ENCODE data around the gene THOC3.
"Not testable (repeated sequence)": the region's sequence is repeated elsewhere in the genome, so short reads cannot be mapped to it uniquely, and the experiment has no call there.

The THOC3 gene, protein sequence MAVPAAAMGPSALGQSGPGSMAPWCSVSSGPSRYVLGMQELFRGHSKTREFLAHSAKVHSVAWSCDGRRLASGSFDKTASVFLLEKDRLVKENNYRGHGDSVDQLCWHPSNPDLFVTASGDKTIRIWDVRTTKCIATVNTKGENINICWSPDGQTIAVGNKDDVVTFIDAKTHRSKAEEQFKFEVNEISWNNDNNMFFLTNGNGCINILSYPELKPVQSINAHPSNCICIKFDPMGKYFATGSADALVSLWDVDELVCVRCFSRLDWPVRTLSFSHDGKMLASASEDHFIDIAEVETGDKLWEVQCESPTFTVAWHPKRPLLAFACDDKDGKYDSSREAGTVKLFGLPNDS

DNA sequence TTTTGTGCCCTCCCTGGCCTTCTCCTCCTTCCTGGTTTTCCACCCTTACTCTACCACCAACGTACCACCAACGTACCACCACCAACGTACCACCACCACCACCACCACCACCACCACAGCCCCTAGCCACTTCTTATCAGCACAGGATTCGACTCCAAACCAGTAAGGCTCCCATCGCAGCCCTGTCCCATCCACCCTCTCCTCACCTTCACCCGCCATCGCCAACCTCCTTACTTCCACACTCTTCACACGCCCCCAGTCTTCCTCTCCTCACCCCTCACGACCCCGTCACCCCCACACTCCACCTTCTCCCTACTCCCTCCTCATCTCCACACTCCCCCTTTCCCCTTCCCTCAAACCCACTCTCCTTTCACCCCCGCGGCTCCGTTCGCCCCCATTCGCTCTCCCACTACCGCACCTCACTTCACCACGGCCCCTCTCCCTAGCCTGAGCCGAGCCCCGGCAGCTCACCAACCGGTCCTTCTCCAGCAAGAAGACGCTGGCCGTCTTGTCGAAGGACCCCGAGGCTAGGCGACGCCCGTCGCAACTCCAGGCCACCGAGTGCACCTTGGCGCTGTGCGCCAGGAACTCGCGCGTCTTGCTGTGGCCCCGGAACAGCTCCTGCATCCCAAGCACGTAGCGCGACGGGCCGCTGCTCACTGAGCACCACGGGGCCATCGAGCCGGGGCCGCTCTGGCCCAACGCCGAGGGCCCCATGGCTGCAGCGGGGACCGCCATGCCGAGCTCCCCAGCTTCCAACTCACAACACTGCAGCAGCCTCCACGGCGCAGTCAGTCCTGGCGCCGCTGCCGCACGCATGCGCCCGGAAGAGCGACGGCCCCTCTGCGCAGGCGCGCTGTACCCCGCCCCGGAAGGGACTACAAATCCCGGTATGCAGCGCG lies at the start of gene THOC3:
Gene THOC3, minus strand, starts transcription at position 845 of the 902 bp plus-strand sequence. Its CDS starts 107 bp downstream, at position 738.
- DNase-seq = not testable (repeated sequence)

DNA sequence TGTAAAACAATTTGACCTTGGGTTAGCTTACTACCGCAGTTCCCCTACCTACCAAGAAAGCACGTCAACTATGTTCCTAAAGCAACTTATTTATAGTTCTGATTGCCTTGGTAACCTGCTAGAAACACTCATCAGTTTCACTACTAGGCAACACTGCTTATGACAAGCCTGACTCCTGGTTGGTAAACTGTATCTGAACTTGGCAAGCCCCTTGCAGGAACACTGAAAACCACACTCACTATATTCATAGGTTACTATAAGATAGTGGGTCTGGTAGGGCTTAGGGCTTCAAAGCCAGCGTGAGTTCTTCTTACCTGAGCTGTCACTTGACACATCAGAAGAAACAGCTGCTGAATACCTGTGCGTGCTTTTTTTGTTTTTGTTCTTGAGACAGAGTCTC lies 49.2 kb upstream of the THOC3 start:
- not testable (repeated sequence) for DNase-seq

DNA sequence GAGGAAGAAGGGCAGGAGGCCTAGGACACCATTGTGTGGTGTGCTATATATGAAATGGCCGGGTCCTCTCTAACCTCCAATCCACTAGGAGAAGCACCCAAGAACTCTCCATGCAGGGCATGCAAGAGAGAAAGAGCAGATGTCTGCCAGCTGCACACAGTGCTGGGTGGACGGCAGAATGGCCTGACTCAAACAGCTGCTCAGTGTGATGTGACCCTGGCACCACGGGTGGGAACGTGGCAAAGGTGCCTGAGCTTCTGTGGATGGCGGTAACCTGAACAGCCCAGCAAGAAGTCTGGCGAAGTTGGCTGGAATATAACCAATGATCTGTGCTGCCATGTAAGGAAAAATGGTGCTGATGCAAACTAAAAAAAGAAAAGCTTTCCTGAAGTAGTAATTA lies 46.2 kb upstream of the THOC3 start:
- DNase-seq = not testable (repeated sequence)

DNA sequence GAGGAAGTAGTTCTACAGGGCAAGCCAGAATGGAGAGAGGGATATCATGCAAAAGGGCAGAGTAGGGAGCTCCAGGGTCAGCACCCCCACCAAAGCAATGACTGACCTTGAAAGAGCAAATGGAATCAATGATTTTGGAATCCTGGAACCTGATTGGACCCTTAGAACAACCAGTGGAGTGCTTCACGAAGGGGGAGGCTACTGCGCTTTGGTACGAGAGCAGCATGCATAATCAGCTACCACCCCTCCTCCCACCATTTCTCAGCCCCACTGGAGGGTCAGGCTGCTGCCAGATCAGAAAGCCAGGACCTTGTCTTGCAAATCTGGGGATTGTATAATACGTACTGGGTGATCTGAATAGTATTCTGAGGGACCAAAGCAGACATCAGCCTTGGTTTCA lies 43.0 kb upstream of the THOC3 start:
- not testable (repeated sequence) for DNase-seq

DNA sequence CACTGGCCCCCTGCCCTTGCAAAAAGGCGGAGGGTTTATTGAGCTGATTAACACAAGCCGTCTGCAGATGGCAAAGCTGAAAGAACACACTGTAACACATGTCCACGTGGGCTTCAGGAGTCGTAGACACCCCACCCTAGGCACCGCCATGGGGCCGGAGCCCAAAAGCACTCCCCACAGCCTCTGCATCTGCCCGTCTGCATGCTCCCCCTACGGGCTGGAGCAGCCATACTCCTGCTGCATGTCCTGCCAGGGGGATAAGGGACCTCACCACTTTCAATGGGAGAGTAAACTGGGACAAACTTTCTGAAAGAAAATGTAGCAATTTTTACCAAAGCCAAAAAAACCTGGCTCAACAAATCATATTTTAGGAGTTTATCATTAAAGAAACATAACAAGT lies 42.1 kb upstream of the THOC3 start:
- not testable (repeated sequence) for DNase-seq

DNA sequence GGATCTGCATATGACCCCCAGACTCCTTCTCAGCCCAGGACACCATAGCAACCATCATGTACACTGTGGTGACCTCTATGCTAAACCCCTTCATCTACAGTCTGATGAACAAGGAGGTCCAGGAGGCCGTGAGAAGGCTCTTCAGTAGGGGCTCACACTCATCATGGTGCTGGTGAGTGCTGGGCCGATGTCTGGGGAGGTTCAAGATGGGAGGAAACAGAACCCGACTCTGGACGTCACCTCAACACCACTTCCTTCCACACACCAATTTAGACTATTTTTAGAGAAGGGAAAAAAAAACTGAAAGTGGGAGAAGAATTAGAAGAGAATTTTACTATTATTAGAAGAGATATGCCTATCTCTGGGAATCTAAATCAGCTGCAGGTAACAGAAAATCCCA lies 39.1 kb upstream of the THOC3 start:
- DNase-seq = not testable (repeated sequence)

DNA sequence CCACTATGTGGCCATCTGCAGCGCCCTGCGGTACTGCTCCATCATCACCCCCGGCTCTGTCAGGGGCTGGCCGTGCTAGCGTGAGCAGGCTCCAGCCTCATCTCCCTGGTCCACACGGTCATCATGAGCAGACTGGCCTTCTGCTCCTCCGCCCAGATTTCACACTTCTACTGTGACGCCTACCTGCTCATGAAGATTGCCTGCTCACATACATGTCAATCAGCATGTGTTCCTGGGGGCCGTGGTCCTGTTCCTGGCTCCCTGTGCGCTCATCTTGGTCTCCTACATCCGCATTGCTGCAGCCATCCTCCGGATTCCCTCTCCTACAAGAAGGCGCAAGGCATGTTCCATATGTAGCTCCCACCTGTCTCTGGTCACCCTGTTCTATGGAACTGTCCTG lies 38.7 kb upstream of the THOC3 start:
- not testable (repeated sequence) for DNase-seq

DNA sequence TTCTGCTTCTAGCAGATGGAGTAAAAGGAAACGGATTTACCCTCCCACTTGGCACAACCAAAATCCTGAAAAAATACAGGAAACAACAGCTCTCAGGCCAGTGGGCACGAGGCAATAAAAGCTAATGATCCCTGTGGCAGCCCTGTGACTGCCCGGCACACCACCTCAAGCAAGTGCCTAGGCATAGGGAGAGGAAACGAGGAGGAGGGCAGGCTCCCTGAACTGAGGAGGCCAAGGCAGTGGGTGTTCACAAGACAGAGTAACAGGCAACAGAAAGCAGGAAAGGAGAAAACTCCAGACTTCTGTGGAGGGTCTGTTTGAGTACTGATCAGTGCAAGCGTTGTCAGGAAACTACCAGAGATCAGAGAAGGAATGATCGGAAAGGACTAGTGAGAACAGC lies 29.9 kb upstream of the THOC3 start:
- DNase-seq = not testable (repeated sequence)

DNA sequence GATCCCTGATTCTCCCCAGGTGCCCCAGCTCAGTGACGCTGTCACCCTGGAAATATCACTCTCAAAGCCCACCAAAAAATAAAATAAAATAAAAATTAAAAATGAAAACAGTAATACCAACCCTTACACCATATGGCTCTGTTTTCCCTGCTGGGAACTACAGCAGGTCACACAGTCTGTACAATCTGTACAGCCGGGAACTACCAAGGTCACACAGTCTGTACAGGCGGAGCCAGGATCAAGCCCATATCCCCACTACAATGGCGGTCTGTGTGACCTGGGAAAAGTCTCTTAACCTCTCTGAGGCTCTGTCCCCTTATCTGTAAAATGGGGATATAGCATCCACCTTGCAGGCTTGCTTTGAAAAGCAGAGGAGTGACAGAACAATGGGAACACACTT lies 29.4 kb upstream of the THOC3 start:
- not testable (repeated sequence) for DNase-seq

DNA sequence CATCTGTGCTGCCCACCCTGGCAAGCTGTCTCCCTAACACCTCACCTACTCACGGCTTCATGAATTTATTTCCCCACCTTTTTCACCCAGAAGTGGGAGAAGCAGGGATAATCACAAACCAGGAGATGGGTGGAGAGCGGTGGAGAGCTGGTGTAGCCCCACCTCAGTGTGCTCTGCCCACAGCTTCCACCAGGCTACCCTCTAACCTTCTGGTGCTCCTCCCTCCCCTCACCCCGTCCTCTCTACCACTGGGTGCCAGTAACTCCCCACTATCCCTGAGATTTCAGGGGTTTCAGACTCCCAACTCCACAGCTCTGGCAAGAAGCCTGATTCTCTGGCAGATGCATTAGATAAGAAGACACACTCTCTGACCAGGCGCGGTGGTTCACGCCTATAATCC lies 28.7 kb upstream of the THOC3 start:
- DNase-seq = not testable (repeated sequence)

DNA sequence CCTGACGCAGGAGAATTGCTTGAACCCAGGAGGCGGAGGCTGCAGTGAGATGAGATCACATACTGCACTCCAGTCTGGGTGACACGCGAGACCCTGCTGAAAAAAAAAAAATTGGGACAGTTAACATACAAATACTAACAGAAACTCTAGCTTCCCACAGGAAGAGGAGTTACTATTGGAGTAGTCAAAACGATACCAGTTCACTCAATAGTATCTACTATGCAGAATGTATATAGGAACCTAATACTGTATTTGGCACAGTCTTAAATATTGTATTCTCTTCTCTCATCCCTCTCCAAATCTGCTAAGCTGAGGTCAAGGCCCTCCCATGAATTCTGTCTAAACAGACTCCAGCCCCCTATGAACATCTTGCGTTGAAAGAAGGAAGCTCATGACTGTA lies 27.4 kb upstream of the THOC3 start:
- DNase-seq = not testable (repeated sequence)

DNA sequence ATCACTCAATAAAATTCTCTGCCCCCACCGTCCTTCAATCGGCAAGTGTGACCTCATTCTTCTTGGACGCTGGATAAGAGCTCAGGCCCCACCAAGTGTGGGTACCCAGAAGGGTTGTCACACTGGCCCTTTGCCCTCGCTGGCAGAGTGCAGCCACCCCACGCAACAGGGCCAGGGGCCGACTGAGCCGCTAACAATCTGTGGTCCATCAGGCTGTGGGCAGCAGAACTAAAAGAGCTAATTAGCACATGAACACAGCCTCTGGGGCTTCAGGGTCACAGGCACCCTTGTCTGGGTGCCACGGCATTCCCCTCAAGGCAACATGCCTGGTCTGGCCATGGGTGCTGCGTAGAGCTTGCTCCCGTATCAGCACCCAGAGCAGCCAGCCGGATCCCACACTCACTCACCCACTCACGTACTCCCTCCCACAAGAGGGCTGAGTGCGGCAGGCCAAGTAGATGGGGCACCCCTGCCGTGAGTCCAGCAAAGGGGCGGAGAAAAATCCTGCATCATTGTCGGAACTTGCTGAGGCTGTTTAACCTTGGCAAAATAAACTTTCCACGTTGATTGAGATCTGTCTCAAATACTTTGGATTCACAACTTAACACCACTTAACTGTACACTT lies 11.4 kb upstream of the THOC3 start:
- DNase-seq = not testable (repeated sequence)

DNA sequence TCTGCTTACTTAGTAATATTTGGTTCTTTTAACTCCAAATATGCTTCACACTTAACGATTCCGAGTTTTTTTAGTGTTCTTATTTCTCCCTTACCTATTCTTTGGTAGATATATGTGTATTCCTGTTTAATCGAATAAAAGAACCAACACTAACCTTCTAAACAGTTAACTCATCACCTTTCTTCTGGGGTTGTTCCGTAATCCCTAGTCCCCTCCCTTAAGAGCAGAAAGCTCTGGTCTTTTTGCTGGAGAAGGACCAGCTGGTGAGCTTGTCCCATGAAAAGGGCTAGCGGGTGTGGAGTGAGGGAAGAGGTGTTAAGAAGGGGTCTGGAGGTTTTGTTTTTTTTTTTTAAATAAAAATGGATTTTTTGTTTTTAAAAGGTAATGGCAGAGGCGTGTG lies 266 bp upstream of the THOC3 start:
- not testable (repeated sequence) for DNase-seq

DNA sequence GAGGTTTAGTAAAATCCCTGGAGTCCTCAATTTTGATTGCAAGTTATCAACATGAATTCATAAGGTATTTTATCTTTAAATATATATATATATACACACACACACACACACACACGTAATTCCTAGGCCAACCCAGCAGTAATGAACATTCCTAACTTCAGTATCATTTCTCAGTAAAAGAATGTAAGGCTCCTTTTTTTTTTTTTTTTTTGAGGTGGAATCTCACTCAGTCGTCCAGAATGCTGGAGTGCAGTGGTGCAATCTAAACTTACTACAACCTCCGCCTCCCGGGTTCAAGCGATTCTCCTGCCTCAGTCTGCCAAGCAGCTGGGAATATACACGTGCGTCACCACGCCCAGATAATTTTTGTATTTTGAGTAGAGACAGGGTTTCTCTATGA lies 5.8 kb downstream of the THOC3 start:
- DNase-seq = not testable (repeated sequence)

DNA sequence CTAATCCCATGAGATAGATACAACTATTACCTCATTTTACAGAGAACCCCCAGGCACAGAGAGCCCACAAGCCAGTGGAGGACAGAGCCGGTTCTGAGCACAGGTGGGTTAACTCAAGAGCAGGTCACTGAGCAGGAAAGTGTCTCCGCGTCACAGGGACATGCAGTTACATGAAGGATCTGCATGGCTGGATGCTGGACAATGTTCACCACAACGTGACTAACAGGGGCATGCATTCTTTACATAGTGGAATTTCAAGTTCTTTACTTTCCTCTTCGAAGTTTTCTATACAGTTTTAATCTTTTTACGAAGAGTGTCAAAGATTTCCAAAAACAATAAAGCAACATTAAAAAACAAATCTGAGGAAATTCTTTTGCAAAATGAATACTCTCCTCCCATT lies 7.9 kb downstream of the THOC3 start:
- DNase-seq = not testable (repeated sequence)

DNA sequence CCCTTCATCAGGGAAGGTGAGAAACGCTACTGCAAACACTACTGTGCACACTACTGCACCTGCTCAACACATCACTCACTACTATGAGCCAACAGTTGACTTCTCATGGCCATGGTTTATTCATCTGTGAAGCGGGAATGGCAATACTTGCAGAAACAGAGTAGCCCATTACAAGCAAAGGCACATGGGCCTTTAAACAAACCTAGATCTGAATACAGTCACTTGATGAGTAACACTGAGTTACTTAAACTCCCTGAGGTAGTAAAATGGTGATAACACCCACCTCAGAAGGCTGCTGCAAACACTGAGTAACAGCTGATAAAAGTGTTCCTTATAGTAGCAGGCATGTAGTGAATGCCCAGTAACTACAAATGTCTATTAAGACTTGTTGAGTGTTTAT lies 9.6 kb downstream of the THOC3 start:
- DNase-seq = not testable (repeated sequence)

DNA sequence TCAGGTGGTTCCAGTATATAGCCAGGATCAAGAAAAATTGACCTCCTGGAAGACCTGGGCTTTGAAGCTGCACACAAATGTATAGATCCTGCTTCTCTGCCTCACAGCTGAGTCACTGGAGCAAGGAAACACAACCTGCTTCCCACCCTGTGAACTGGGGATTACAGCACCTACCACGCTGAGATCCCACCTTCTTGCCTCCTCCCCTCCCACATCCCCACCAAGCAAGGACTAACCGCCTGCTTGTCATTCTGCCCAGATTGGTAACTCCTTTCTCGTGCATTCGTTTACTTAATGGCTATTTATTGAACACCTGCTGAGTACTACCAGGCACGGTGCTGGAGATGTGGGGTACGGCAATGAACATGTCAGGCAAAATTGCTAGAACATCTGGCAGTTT lies 14.0 kb downstream of the THOC3 start:
- not testable (repeated sequence) for DNase-seq

DNA sequence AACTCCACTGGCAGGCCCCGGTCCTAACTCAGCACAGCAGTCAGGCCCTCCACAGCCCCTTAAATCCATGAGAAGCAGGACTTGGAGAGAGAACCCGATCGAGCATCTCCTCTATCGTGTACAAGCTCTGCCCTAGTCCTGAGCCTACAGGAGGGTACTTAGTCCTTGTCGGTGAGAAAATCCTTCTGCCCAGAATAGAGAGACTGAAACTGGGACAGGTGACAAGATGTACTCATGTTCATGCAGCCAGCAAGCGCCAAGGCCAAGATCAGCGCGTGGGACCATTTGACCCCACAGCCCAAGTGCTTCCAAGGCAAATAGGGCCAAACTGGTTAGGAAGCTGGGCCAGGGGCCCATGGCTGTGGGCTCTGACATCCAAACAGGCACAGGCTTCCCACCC lies 15.3 kb downstream of the THOC3 start:
- not testable (repeated sequence) for DNase-seq

DNA sequence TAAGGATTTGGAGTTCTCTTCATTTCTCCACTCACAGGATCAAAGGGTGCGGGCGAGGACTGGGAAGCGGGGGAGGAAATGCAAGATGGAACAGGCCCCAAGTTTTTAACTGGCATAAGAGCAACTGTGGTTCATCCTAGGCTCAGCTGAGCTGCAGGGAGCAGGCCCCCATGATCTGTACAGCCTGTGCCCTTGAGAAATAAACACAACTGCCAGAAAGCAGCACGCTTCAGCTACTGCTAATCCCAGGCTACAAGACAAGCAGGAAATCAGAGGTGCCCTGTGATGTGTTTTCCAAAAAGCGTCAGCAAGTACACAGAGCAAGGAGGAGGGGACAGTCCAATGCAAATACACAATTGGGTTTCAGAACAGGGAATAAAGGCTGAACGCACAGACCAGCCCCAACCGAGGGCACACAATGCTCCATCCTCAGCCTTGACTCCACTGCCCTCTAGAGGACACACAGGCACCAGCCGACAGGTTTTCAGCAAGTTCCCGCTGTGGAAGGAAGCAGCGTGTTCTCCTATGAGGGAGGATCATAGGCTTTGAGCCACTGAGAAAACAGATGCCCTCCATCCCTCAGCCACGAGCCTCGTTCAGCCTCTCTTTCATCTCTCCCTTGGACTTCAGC lies 16.7 kb downstream of the THOC3 start:
- not testable (repeated sequence) for DNase-seq

DNA sequence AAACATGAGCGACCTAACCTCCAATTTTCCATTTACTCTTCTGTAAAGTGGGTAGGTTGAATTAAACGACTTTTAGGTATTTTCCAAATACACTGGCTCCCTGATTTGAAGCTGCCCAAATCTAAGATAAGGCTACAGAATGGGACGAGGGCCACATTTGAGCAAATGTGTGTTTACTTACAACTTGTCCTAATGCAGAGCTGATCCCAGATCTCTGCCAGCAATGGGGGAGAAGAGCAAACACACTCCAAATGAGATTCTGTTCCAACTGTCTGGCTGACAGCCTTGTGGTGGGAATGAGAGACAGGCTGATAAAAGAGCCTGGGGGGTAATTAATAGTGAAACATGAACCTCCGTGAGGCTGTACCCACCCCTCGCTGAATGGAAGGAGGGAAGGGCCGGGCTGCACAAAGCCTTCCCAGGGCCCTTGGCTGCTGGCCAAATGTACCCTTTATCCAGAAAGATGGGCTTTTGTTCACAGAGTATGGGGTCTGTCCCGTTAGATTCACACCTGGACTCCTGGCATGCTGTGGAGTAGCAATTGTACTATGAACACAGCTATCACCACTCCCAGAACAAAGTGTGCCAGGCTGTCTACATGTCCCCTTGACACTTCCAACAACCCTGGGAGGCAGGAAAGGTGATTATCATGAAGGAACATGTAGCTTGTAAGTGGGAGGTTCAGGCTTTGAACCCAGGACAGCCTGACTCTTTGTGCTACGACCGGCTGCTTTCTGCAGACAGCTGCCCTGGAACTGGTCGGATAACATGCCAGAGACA lies 19.6 kb downstream of the THOC3 start:
- not testable (repeated sequence) for DNase-seq

DNA sequence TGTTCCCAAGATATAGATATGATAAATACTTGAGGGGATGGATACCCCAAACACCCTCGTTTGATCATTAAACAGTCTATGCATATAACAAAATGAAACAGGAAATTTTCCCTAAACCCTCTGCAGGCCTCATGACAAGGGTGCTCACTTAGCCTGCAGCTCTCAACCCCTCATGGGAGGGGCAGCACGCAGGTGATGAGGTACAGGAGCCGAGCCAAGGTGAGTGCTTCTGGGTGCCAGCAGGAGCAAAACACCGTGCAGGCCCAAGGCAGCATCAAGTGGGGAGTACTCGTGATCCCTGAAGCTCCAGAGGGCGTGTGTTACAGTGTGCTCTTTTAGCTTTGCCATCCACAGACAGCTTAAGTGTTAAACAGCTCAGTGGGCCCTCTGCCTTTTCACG lies 24.9 kb downstream of the THOC3 start:
- DNase-seq = not testable (repeated sequence)

DNA sequence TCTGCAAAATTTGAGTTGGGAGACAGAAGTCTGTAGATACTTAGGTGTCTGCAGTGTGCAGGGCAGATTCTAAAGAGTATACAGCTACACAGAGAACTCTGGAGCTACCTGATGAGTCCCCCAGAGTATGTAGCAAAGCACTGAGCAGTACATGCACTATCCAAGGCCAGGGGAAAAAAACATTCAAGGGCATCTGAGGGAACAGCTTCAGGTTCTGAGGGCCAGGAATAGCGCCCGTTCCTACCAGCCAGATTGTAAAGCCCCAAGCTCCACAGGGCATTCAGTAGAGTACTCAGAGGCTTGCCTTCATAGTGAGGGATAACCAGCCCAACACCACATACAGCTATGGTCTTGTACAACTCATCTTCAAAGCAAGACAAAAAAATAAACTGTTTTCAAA lies 27.5 kb downstream of the THOC3 start:
- DNase-seq = not testable (repeated sequence)
